Naive thymus-derived CD4-positive, alpha-beta T cell (primary cell): ENCODE measurements around the gene SCAMP1. TPM values are rescaled to one million over a fixed set of nuclear protein-coding genes. Genes with fewer than 3 reads are reported as not detected.

Experiments used
- ATAC-seq: fragments of 150-1000 bp; cut with Tn5 transposase; 2 replicates; pipeline ENCODE4 v1.10.0; 2021; ENCODE audit warnings: mild to moderate bottlenecking, moderate library complexity
- CTCF ChIA-PET: fragments of 350-600 bp; sonication (Branson Sonifier 250); formaldehyde crosslinking; loops from one replicate; lab custom pipeline; 2021; ENCODE audit warnings: antibody characterized with exemption; lab: Charles Lee
- POLR2A ChIA-PET: fragments of 350-600 bp; sonication (Branson Sonifier 250); formaldehyde crosslinking; loops from one replicate; lab custom pipeline; 2021; ENCODE audit warnings: antibody characterized with exemption, inconsistent platforms; lab: Charles Lee
- DNase-seq, 9 donors: peaks; one replicate each; pipeline versions ENCODE4 v3.0.0 to v3.0.0-alpha.2; 2020 to 2022; ENCODE audit warnings: mixed read lengths in 1 of 9
- H3K27ac ChIP-seq: one replicate; pipeline ENCODE4 v1.7.0; 2013; ENCODE audit warnings: mild to moderate bottlenecking, low read depth, low read length, moderate library complexity
- H3K27me3 ChIP-seq, 2 donors: one replicate each; pipeline ENCODE4 v1.7.0; 2013; ENCODE audit warnings: low read length in 2 of 2, mild to moderate bottlenecking in 2 of 2, moderate library complexity in 2 of 2; ENCODE audit not compliant: control insufficient read depth in 2 of 2, insufficient read depth in 2 of 2
- H3K36me3 ChIP-seq, 3 experiments: 1 replicate in 2 of 3; 2 replicates in 1 of 3; pipeline ENCODE4 v1.7.0; 2013; ENCODE audit warnings: low read length in 3 of 3, mild to moderate bottlenecking in 3 of 3, moderate library complexity in 1 of 3; ENCODE audit not compliant: insufficient read depth in 3 of 3, control insufficient read depth in 2 of 3
- H3K4me1 ChIP-seq, 2 donors: one replicate each; pipeline ENCODE4 v1.7.0; 2013; ENCODE audit warnings: low read length in 2 of 2, mild to moderate bottlenecking in 2 of 2, moderate library complexity in 1 of 2; ENCODE audit not compliant: control insufficient read depth in 2 of 2, insufficient read depth in 2 of 2
- H3K4me3 ChIP-seq: 2 replicates; pipeline ENCODE4 v1.7.0; 2013; ENCODE audit warnings: mild to moderate bottlenecking, low read length
- H3K9me3 ChIP-seq, 3 experiments: 1 replicate in 2 of 3; 2 replicates in 1 of 3; pipeline ENCODE4 v1.7.0; 2013; ENCODE audit warnings: low read length in 3 of 3; ENCODE audit not compliant: control insufficient read depth in 2 of 3
- H3K27ac Mint-ChIP-seq, 9 donors: one replicate each; pipeline ENCODE4 v1.8.0; 2020 to 2022; ENCODE audit warnings: mixed read lengths in 9 of 9, mild to moderate bottlenecking in 8 of 9, moderate library complexity in 5 of 9, inconsistent platforms in 2 of 9
- H3K27me3 Mint-ChIP-seq, 5 donors: one replicate each; pipeline ENCODE4 v1.8.0; 2021 to 2022; ENCODE audit warnings: mixed read lengths in 5 of 5, mild to moderate bottlenecking in 1 of 5
- H3K36me3 Mint-ChIP-seq, 5 donors: one replicate each; pipeline ENCODE4 v1.8.0; 2020 to 2022; ENCODE audit warnings: mixed read lengths in 5 of 5, mild to moderate bottlenecking in 3 of 5, inconsistent platforms in 1 of 5
- H3K4me1 Mint-ChIP-seq, 7 donors: one replicate each; pipeline ENCODE4 v1.8.0; 2020 to 2022; ENCODE audit warnings: mixed read lengths in 7 of 7, mild to moderate bottlenecking in 3 of 7, inconsistent platforms in 1 of 7
- H3K4me3 Mint-ChIP-seq, 10 donors: one replicate each; pipeline ENCODE4 v1.8.0; 2020 to 2022; ENCODE audit warnings: mild to moderate bottlenecking in 10 of 10, mixed read lengths in 10 of 10, moderate library complexity in 6 of 10, inconsistent platforms in 2 of 10
- H3K9me3 Mint-ChIP-seq, 11 donors: one replicate each; pipeline ENCODE4 v1.8.0; 2020 to 2022; ENCODE audit warnings: mixed read lengths in 11 of 11, mild to moderate bottlenecking in 4 of 11, inconsistent platforms in 1 of 11, moderate library complexity in 1 of 11
- intact Hi-C, 2 donors: fragments of 100-400 bp; cut with micrococcal nuclease; formaldehyde crosslinking; loops; one replicate each; pipeline ENCODE4 v1.15.1; 2023
- polyA plus RNA-seq, 2 donors: library from polyadenylated mRNA; unstranded; fragments of 300-500 nt; fragmentation: Illumina TruSeq; gene quantifications; one replicate each; pipeline ENCODE4 v1.2.3, GENCODE V29; 2021
- total RNA-seq, 6 experiments: library from RNA in 5 of 6; stranded (reverse) in 5 of 6; gene quantifications; 1 replicate in 5 of 6; 2 replicates in 1 of 6; pipeline ENCODE4 v1.2.3 and lab custom pipeline; 2021 to 2026

SCAMP1 gene
- total and polyA plus RNA-seq, 7 experiments from 2014 or later = 16.9 to 29.8 (median 25.7) TPM

DNA sequence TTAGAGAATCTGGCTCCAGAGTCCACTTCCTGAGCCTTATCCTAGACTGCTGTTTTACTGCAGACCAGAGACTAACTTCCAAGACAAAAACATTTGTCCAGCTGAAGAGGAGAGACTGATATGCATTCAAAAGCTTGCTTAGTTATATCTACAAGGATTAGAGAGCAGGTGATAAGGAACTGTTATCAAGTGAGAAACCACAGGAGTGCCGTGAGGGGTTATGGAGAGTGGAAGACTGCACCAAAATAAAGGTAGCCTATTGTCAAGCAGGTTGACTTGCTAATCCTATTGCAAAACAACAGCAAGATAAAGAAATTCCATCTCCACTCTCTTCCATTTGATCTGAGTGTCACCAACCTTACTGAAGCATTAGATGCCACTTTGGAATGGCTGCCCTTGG, 139.1 kb downstream of the SCAMP1 start:
- ChIA-PET POLR2A (no interaction called here), CTCF (no interaction called here)
- Mint-ChIP-seq H3K27ac (no peak overlapping the region), H3K9me3 (peaks cover 0 to 3% (median 0%) of the 10 kb centered on the region in 11 donors), H3K4me3 (no peak overlapping the region), H3K27me3 (peaks cover 45 to 65% (median 61%) of the 10 kb centered on the region in 5 donors), H3K36me3 (no peaks in the 10 kb centered on the region), H3K4me1 (peaks cover 0 to 4% (median 0%) of the 10 kb centered on the region in 7 donors)
- no peak overlapping the region for H3K4me3 ChIP-seq
- no peaks in the 10 kb centered on the region for H3K27me3 ChIP-seq
- DNase-seq (no peak), ATAC-seq (no peak)
- intact Hi-C loops = no loop called here
- H3K36me3 ChIP-seq = no peaks in the 10 kb centered on the region
- H3K27ac ChIP-seq = no peak overlapping the region
- no peaks in the 10 kb centered on the region for H3K9me3 ChIP-seq
- H3K4me1 ChIP-seq = no peaks in the 10 kb centered on the region

DNA sequence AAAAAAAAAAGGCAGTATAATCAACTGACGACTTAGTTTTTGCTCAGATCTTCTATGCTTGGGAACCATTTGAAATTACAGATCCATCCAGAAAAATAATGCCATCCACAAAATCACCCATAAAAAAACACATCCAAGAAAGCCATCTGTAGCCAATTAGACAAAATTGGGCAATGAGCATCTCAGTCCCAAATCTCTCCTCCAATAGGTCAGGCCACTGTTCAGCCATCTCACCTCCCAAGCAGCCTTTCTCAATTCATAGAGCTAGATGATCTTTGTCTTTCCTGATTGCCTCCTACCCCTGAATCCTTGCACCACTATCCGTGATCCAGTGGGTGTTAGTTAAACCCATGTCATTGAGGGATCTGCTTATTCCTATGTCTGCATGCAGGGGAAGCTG, 139.6 kb downstream of the SCAMP1 start:
- peaks cover 0 to 3% (median 0%) of the 10 kb centered on the region in 11 donors for H3K9me3 Mint-ChIP-seq
- POLR2A ChIA-PET = no interaction called here
- H3K36me3 ChIP-seq = no peaks in the 10 kb centered on the region
- ATAC-seq (no peak), DNase-seq (no peak)
- no peaks in the 10 kb centered on the region for H3K9me3 ChIP-seq
- intact Hi-C loops = no loop called here
- H3K27me3 ChIP-seq = no peaks in the 10 kb centered on the region
- H3K27ac Mint-ChIP-seq = no peak overlapping the region
- peaks cover 48 to 70% (median 61%) of the 10 kb centered on the region in 5 donors for H3K27me3 Mint-ChIP-seq
- no peak overlapping the region for H3K4me3 Mint-ChIP-seq
- no peak overlapping the region for H3K4me3 ChIP-seq
- H3K36me3 Mint-ChIP-seq = no peaks in the 10 kb centered on the region
- no peaks in the 10 kb centered on the region for H3K4me1 ChIP-seq
- H3K27ac ChIP-seq = no peak overlapping the region
- H3K4me1 Mint-ChIP-seq = peaks cover 0 to 4% (median 0%) of the 10 kb centered on the region in 7 donors
- CTCF ChIA-PET = no interaction called here

GRCh38 chr5:78500871-78501270, 140.5 kb downstream of the SCAMP1 start:
- Mint-ChIP-seq H3K4me1 (peaks cover 0 to 4% (median 0%) of the 10 kb centered on the region in 7 donors), H3K9me3 (peaks cover 0 to 3% (median 0%) of the 10 kb centered on the region in 11 donors), H3K36me3 (no peaks in the 10 kb centered on the region), H3K4me3 (no peak overlapping the region), H3K27me3 (peaks cover 53 to 77% (median 63%) of the 10 kb centered on the region in 5 donors), H3K27ac (no peak overlapping the region)
- Histone ChIP-seq H3K4me3 (no peak overlapping the region), H3K36me3 (no peaks in the 10 kb centered on the region), H3K9me3 (no peaks in the 10 kb centered on the region), H3K27ac (no peak overlapping the region), H3K4me1 (no peaks in the 10 kb centered on the region), H3K27me3 (no peaks in the 10 kb centered on the region)
- DNase-seq (no peak), ATAC-seq (peak; percentile 54)
- intact Hi-C loops = no loop called here
- ChIA-PET CTCF (no interaction called here), POLR2A (no interaction called here)

DNA sequence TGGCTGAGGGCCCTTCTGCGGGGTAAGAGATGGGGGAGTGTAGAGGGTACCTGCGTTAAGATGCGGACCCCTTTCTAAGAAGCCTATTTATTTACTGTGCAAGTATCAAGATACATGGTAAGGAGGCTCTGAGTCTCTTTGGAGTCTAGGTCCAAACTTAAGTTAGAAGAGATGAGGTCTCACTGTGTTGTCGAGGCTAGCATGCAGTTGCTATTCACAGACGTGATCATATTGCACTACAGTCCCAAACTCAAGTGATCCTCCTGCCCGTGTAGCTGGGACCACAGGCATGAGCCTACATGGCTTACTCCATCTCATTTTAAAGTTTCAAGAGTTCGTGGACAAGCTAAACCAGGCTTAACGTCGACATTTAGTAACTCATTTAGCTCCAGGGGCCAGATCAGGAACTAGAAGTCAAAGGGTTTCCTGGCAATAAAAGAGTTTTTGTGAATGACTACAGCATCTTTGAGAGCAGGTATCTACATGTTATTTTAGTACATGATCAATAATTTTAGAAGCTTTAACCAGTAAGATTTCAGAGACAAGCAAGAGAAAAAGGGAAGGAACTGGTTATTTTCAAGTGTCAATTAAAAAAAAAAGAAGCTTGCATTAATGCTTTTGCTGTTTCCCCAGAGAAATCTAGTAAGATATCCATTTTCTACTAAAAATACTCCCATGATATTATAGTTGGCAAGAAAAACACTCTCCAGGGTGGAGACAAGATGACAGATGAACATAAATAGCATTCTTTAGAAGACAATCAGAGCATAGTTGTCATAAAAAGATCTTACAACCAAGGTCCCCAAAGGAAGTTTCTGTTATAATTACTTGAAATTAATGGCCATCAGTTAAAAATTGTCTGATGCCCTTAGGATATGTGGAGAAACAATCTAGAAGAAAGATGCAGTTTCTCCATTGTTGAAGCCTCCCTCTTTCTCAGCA, 141.3 kb downstream of the SCAMP1 start:
- Mint-ChIP-seq H3K9me3 (peaks cover 0 to 3% (median 0%) of the 10 kb centered on the region in 11 donors), H3K36me3 (no peaks in the 10 kb centered on the region), H3K4me1 (peaks cover 0 to 1% (median 0%) of the 10 kb centered on the region in 7 donors), H3K27ac (no peak overlapping the region), H3K4me3 (no peak overlapping the region), H3K27me3 (peaks cover 57 to 82% (median 67%) of the 10 kb centered on the region in 5 donors)
- Histone ChIP-seq H3K27me3 (no peaks in the 10 kb centered on the region), H3K4me3 (no peak overlapping the region), H3K36me3 (no peaks in the 10 kb centered on the region), H3K27ac (no peak overlapping the region), H3K9me3 (no peaks in the 10 kb centered on the region), H3K4me1 (no peaks in the 10 kb centered on the region)
- ChIA-PET POLR2A (no interaction called here), CTCF (no interaction called here)
- no peak for ATAC-seq
- intact Hi-C loops = no loop called here
- DNase-seq = no peak

GRCh38 chr5:78503958-78504653, 143.7 kb downstream of the SCAMP1 start:
- Mint-ChIP-seq H3K4me3 (no peak overlapping the region), H3K9me3 (no peaks in the 10 kb centered on the region), H3K4me1 (peaks cover 0 to 5% (median 2%) of the 10 kb centered on the region in 7 donors), H3K27me3 (peaks cover 68 to 78% (median 72%) of the 10 kb centered on the region in 5 donors), H3K36me3 (no peaks in the 10 kb centered on the region), H3K27ac (no peak overlapping the region)
- DNase-seq = no peak
- Histone ChIP-seq H3K4me1 (peaks cover 0 to under 1% of the 10 kb centered on the region in 2 donors), H3K27ac (no peak overlapping the region), H3K27me3 (peaks cover 0 to 2% of the 10 kb centered on the region in 2 donors), H3K36me3 (no peaks in the 10 kb centered on the region), H3K4me3 (no peak overlapping the region), H3K9me3 (no peaks in the 10 kb centered on the region)
- ChIA-PET CTCF (no interaction called here), POLR2A (no interaction called here)
- ATAC-seq = no peak
- intact Hi-C loops = no loop called here

- Mint-ChIP-seq H3K4me3 (no peak overlapping the region), H3K27ac (no peak overlapping the region), H3K36me3 (no peaks in the 10 kb centered on the region), H3K9me3 (no peaks in the 10 kb centered on the region), H3K27me3 (peaks cover 66 to 78% (median 72%) of the 10 kb centered on the region in 5 donors), H3K4me1 (peaks cover 0 to 13% (median 10%) of the 10 kb centered on the region in 7 donors)
- Histone ChIP-seq H3K9me3 (no peaks in the 10 kb centered on the region), H3K4me1 (peaks cover 3 to 9% of the 10 kb centered on the region in 2 donors), H3K27me3 (peaks cover 3 to 9% of the 10 kb centered on the region in 2 donors), H3K36me3 (no peaks in the 10 kb centered on the region), H3K27ac (no peak overlapping the region), H3K4me3 (no peak overlapping the region)
- DNase-seq = no peak
- POLR2A ChIA-PET = no interaction called here
- intact Hi-C loops = no loop called here
- ATAC-seq = no peak
- CTCF ChIA-PET = interaction anchor here (0.6 to 1.0 kb wide), 2 partner anchors 9 to 132 kb away, joined by 3 to 7 read pairs; no protein-coding TSS in a partner anchor
Measured at GRCh38 chr5:78504704-78505677, 144.6 kb downstream of the SCAMP1 start.
